ENCODE data around the gene AIG1. TPM values are rescaled to one million over a fixed set of nuclear protein-coding genes. Genes with fewer than 3 reads are reported as not detected.

Gene AIG1
- total and polyA plus RNA-seq, 2 of the 4 experiments (the other 2 are of a cell fraction): 21.3 to 27.1 TPM

DNA sequence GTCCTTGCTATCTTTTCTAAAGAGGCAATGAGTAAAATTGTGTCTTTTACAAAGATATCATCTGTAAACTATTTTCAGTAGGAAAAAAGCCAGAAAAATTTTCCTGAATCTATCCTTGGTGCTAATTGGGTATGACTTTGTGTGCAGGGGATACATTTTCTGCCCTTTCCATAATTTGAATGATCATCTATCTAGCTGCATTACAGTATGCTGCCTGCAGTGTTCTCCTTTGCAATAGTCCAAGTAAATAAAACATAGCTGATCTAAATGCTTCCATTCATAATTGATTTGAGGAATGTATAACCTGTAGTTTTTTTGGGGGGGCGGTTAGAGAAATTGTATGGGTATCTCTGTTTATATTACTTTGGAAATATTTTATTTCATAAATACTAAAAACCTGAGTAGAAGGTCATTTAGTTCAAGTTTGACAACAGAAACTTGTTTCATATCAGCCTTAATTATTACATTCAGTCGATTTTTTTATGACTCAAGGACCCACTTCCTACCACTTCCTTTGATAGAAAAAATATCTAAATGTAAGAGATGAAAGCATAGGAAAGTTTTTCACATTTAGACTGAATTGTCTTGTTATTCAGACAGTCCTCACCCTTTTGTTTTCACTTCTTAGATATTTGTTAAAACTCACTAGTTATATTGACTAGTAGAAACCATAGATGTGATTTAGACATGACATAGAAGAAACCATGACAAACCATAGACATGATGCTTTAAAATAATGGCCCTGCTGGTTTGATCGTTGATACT lies 75.3 kb downstream of the AIG1 start:
- H3K36me3 ChIP-seq (ENCODE audit: control insufficient read depth, insufficient read depth, low read length): no peaks in the 10 kb centered on the region
- in situ Hi-C loops (cut with MboI; ENCODE audit: low sequenced_read_pairs) (no loop called here), dilution Hi-C loops (cut with HindIII; ENCODE audit: low sequenced_read_pairs, unreplicated experiment) (no loop called here), intact Hi-C loops (cut with micrococcal nuclease) (no loop called here)
- ChIA-PET CTCF (no interaction called here), POLR2A (ENCODE audit: unreplicated experiment) (no interaction called here)
- H3K56ac ChIP-seq (ENCODE audit: extremely low read depth, insufficient read depth, low read length): no peak overlapping the region
- H2BK120ac ChIP-seq (ENCODE audit: low read depth, low read length): no peak overlapping the region
- H3K27me3 ChIP-seq (ENCODE audit: control insufficient read depth, insufficient read depth, low read length): no peaks in the 10 kb centered on the region
- ATAC-seq (ENCODE audit: low read depth): no peak
- DNase-seq: no peak
- no peaks in the 10 kb centered on the region for H4K20me1 ChIP-seq (ENCODE audit: insufficient read depth, low read length)
- no peak overlapping the region for H3K4me2 ChIP-seq (ENCODE audit: low read depth, low read length)
- no peak overlapping the region for H3K4me3 ChIP-seq (ENCODE audit: insufficient read depth, low read depth, low read length)
- TF ChIP-seq CHD1 (IDR thresholded peaks at IDR 0.05; ENCODE audit: low read depth, low read length) (no peak), BHLHE40 (IDR thresholded peaks at IDR 0.05; ENCODE audit: low read depth, low read length) (no peak), RAD21 (IDR thresholded peaks at IDR 0.05; ENCODE audit: low read length) (no peak), CEBPB (IDR thresholded peaks at IDR 0.05; ENCODE audit: low read depth, low read length) (no peak), ELK1 (IDR thresholded peaks at IDR 0.05; ENCODE audit: borderline replicate concordance, low read depth, low read length) (no peak), MXI1 (IDR thresholded peaks at IDR 0.05; ENCODE audit: borderline replicate concordance, low read depth, low read length) (no peak), USF2 (IDR thresholded peaks at IDR 0.05; ENCODE audit: low read depth, low read length) (no peak)
- no peak overlapping the region for H4K5ac ChIP-seq (ENCODE audit: low read depth, low read length)
- H3K23ac ChIP-seq (ENCODE audit: low read depth, low read length): no peak overlapping the region
- H2BK20ac ChIP-seq (ENCODE audit: low read depth, low read length): no peak overlapping the region
- peaks cover 4% of the 10 kb centered on the region; the same call in 1 of the 2 replicates for H3K9me3 ChIP-seq (ENCODE audit: control insufficient read depth, insufficient read depth, low read length)
- H3K18ac ChIP-seq (ENCODE audit: low read depth, low read length): no peak overlapping the region
- no peak overlapping the region for H2BK15ac ChIP-seq (ENCODE audit: low read depth, low read length)
- no peak overlapping the region for H3K9ac ChIP-seq (ENCODE audit: low read depth, low read length)
- H2AK5ac ChIP-seq (ENCODE audit: low read depth, low read length): no peak overlapping the region
- no TSS peak for BruUV-seq (replicated peaks)
- no peak overlapping the region for H3K14ac ChIP-seq (replicated peaks; ENCODE audit: low read depth, low read length)
- H3K9me1 ChIP-seq (ENCODE audit: insufficient read depth, low read length): no peaks in the 10 kb centered on the region
- no peaks in the 10 kb centered on the region for H3K4me1 ChIP-seq (ENCODE audit: control insufficient read depth, insufficient read depth, low read length)
- WGBS, 2 experiments (ENCODE audit: extremely low coverage in 2 of 2, insufficient read length in 1 of 2): no CpG with 5 or more reads among the region's 3 CpGs
- H2AK9ac ChIP-seq (replicated peaks; ENCODE audit: low read depth, low read length, poor library complexity): no peak overlapping the region
- no peak overlapping the region for H2AFZ ChIP-seq (replicated peaks; ENCODE audit: low read length, poor library complexity)
- no peaks in the 10 kb centered on the region for H3K79me1 ChIP-seq (ENCODE audit: low read depth in 1 of 2, low read length in 2 of 2)
- H4K8ac ChIP-seq (ENCODE audit: low read depth in 2 of 2, low read length in 2 of 2): no peak overlapping the region
- no peak overlapping the region for H3K4ac ChIP-seq (ENCODE audit: low read depth, low read length)
- no peak overlapping the region for H2BK5ac ChIP-seq (ENCODE audit: low read depth, low read length, poor library complexity, severe bottlenecking)
- H4K91ac ChIP-seq (ENCODE audit: insufficient read depth, low read depth, low read length): no peak overlapping the region
- H3K27ac ChIP-seq (ENCODE audit: insufficient read depth, low read length): no peak overlapping the region
